ENCODE data around the gene CGB3. TPM values are rescaled to one million over a fixed set of nuclear protein-coding genes. Genes with fewer than 3 reads are reported as not detected.
"Not testable (repeated sequence)": the region's sequence is repeated elsewhere in the genome, so short reads cannot be mapped to it uniquely, and the experiment has no call there.

The CGB3 gene
- total RNA-seq, result not detected
- polyA plus RNA-seq, result not detected

GRCh38 chr19:49024233-49024632, at the start of gene CGB3:
Gene CGB3, minus strand, starts transcription at chr19:49024333. Its CDS starts 362 bp downstream, at chr19:49023971.
- not testable (repeated sequence) for H3K4me3 ChIP-seq (ENCODE audit: low read depth, low read length); H3K4me3 Mint-ChIP-seq; H3K27ac ChIP-seq (ENCODE audit: insufficient read depth, low read length, poor library complexity, severe bottlenecking); H3K9me3 ChIP-seq (ENCODE audit: control insufficient read depth in 2 of 2, low read length in 2 of 2); H3K27ac Mint-ChIP-seq; DNase-seq; H3K36me3 Mint-ChIP-seq; H3K27me3 ChIP-seq (ENCODE audit: control insufficient read depth, insufficient read depth, low read length); H3K27me3 Mint-ChIP-seq; ATAC-seq (ENCODE audit: low read depth in 2 of 2); H3K9me3 Mint-ChIP-seq; H3K36me3 ChIP-seq (ENCODE audit: control insufficient read depth, insufficient read depth, low read length)
- H3K4me1 Mint-ChIP-seq, result peaks cover 7 to 21% (median 11%) of the 10 kb centered on the region in 4 donors
- H3K4me1 ChIP-seq (ENCODE audit: control insufficient read depth, insufficient read depth, low read length, poor library complexity, severe bottlenecking), result peaks cover 10% of the 10 kb centered on the region

- Mint-ChIP-seq H3K4me3 (peak overlapping the region in 1 of 4 donors; percentile 41), H3K36me3 (peaks cover 4% of the 10 kb centered on the region), H3K9me3 (peaks cover 0 to 9% (median 0%) of the 10 kb centered on the region in 7 donors), H3K27me3 (peaks cover 80% of the 10 kb centered on the region), H3K4me1 (peaks cover 0 to 14% (median 9%) of the 10 kb centered on the region in 4 donors), H3K27ac (no peak overlapping the region)
- no peaks in the 10 kb centered on the region for H3K9me3 ChIP-seq (ENCODE audit: control insufficient read depth in 2 of 2, low read length in 2 of 2)
- H3K4me1 ChIP-seq (ENCODE audit: control insufficient read depth, insufficient read depth, low read length, poor library complexity, severe bottlenecking), result no peaks in the 10 kb centered on the region
- peaks cover 19% of the 10 kb centered on the region for H3K27me3 ChIP-seq (ENCODE audit: control insufficient read depth, insufficient read depth, low read length)
- ATAC-seq (ENCODE audit: low read depth in 2 of 2) (no peak), DNase-seq (no peak)
- no peak overlapping the region for H3K4me3 ChIP-seq (ENCODE audit: low read depth, low read length)
- H3K27ac ChIP-seq (ENCODE audit: insufficient read depth, low read length, poor library complexity, severe bottlenecking), result no peak overlapping the region
- H3K36me3 ChIP-seq (ENCODE audit: control insufficient read depth, insufficient read depth, low read length), result no peaks in the 10 kb centered on the region
Observed at GRCh38 chr19:49071860-49072547, 47.9 kb upstream of the CGB3 start.

- H3K27me3 Mint-ChIP-seq, result peaks cover 87% of the 10 kb centered on the region
- ATAC-seq (ENCODE audit: low read depth in 2 of 2), result no peak
- DNase-seq, result no peak
- no peaks in the 10 kb centered on the region for H3K36me3 ChIP-seq (ENCODE audit: control insufficient read depth, insufficient read depth, low read length)
- no peak overlapping the region for H3K27ac ChIP-seq (ENCODE audit: insufficient read depth, low read length, poor library complexity, severe bottlenecking)
- H3K9me3 ChIP-seq (ENCODE audit: control insufficient read depth in 2 of 2, low read length in 2 of 2), result no peaks in the 10 kb centered on the region
- no peaks in the 10 kb centered on the region for H3K4me1 ChIP-seq (ENCODE audit: control insufficient read depth, insufficient read depth, low read length, poor library complexity, severe bottlenecking)
- peak overlapping the region in 1 of 3 donors; percentile 56 for H3K27ac Mint-ChIP-seq
- H3K4me3 ChIP-seq (ENCODE audit: low read depth, low read length), result no peak overlapping the region
- H3K4me1 Mint-ChIP-seq, result peaks cover 0 to 22% (median 9%) of the 10 kb centered on the region in 4 donors
- peaks cover 19% of the 10 kb centered on the region for H3K27me3 ChIP-seq (ENCODE audit: control insufficient read depth, insufficient read depth, low read length)
- peaks cover 0 to 9% (median 0%) of the 10 kb centered on the region in 7 donors for H3K9me3 Mint-ChIP-seq
- H3K36me3 Mint-ChIP-seq, result peaks cover 4% of the 10 kb centered on the region
- H3K4me3 Mint-ChIP-seq, result peak overlapping the region in 1 of 4 donors; percentile 17
Observed at GRCh38 chr19:49070416-49070815, 46.3 kb upstream of the CGB3 start.

GRCh38 chr19:49069026-49069425, 44.9 kb upstream of the CGB3 start:
- ATAC-seq (ENCODE audit: low read depth in 2 of 2), result no peak
- no peak for DNase-seq

GRCh38 chr19:49067554-49067953, 43.4 kb upstream of the CGB3 start:
- H3K36me3 ChIP-seq (ENCODE audit: control insufficient read depth, insufficient read depth, low read length), result no peaks in the 10 kb centered on the region
- H3K4me1 Mint-ChIP-seq, result peaks cover 0 to 13% (median 2%) of the 10 kb centered on the region in 4 donors
- no peak overlapping the region for H3K27ac ChIP-seq (ENCODE audit: insufficient read depth, low read length, poor library complexity, severe bottlenecking)
- ATAC-seq (ENCODE audit: low read depth in 2 of 2) (no peak), DNase-seq (no peak)
- H3K27me3 ChIP-seq (ENCODE audit: control insufficient read depth, insufficient read depth, low read length), result peaks cover 10% of the 10 kb centered on the region
- H3K9me3 Mint-ChIP-seq, result peaks cover 0 to 5% (median 0%) of the 10 kb centered on the region in 7 donors
- H3K4me1 ChIP-seq (ENCODE audit: control insufficient read depth, insufficient read depth, low read length, poor library complexity, severe bottlenecking), result peaks cover 6% of the 10 kb centered on the region
- H3K4me3 Mint-ChIP-seq, result no peak overlapping the region
- H3K4me3 ChIP-seq (ENCODE audit: low read depth, low read length), result no peak overlapping the region
- H3K9me3 ChIP-seq (ENCODE audit: control insufficient read depth in 2 of 2, low read length in 2 of 2), result no peaks in the 10 kb centered on the region
- peaks cover 85% of the 10 kb centered on the region for H3K27me3 Mint-ChIP-seq
- H3K27ac Mint-ChIP-seq, result no peak overlapping the region
- H3K36me3 Mint-ChIP-seq, result peaks cover 4% of the 10 kb centered on the region

More at GRCh38 chr19:49069026-49069425, 44.9 kb upstream of the CGB3 start:
- Histone ChIP-seq H3K4me1 (ENCODE audit: control insufficient read depth, insufficient read depth, low read length, poor library complexity, severe bottlenecking) (peaks cover 6% of the 10 kb centered on the region), H3K27ac (ENCODE audit: insufficient read depth, low read length, poor library complexity, severe bottlenecking) (no peak overlapping the region), H3K36me3 (ENCODE audit: control insufficient read depth, insufficient read depth, low read length) (no peaks in the 10 kb centered on the region), H3K4me3 (ENCODE audit: low read depth, low read length) (no peak overlapping the region), H3K27me3 (ENCODE audit: control insufficient read depth, insufficient read depth, low read length) (peaks cover 18% of the 10 kb centered on the region), H3K9me3 (ENCODE audit: control insufficient read depth in 2 of 2, low read length in 2 of 2) (no peaks in the 10 kb centered on the region)
- Mint-ChIP-seq H3K4me1 (peaks cover 0 to 22% (median 8%) of the 10 kb centered on the region in 4 donors), H3K9me3 (peaks cover 0 to 7% (median 0%) of the 10 kb centered on the region in 7 donors), H3K36me3 (peaks cover 4% of the 10 kb centered on the region), H3K4me3 (peak overlapping the region in 1 of 4 donors; percentile 45), H3K27ac (no peak overlapping the region), H3K27me3 (peaks cover 84% of the 10 kb centered on the region)

- H3K9me3 Mint-ChIP-seq, result peaks cover 0 to 5% (median 0%) of the 10 kb centered on the region in 7 donors
- H3K36me3 ChIP-seq (ENCODE audit: control insufficient read depth, insufficient read depth, low read length), result no peaks in the 10 kb centered on the region
- DNase-seq (no peak), ATAC-seq (ENCODE audit: low read depth in 2 of 2) (no peak)
- peaks cover 91% of the 10 kb centered on the region for H3K27me3 Mint-ChIP-seq
- H3K4me1 ChIP-seq (ENCODE audit: control insufficient read depth, insufficient read depth, low read length, poor library complexity, severe bottlenecking), result peaks cover 6% of the 10 kb centered on the region
- H3K27me3 ChIP-seq (ENCODE audit: control insufficient read depth, insufficient read depth, low read length), result peaks cover 10% of the 10 kb centered on the region
- no peaks in the 10 kb centered on the region for H3K9me3 ChIP-seq (ENCODE audit: control insufficient read depth in 2 of 2, low read length in 2 of 2)
- H3K4me3 ChIP-seq (ENCODE audit: low read depth, low read length), result no peak overlapping the region
- H3K4me1 Mint-ChIP-seq, result peaks cover 0 to 8% (median 2%) of the 10 kb centered on the region in 4 donors
- H3K4me3 Mint-ChIP-seq, result no peak overlapping the region
- no peak overlapping the region for H3K27ac ChIP-seq (ENCODE audit: insufficient read depth, low read length, poor library complexity, severe bottlenecking)
- peaks cover 4% of the 10 kb centered on the region for H3K36me3 Mint-ChIP-seq
- no peak overlapping the region for H3K27ac Mint-ChIP-seq
Observed at GRCh38 chr19:49065905-49066512, 41.9 kb upstream of the CGB3 start.

- no peak within 1 kb of the TSS for H3K27ac ChIP-seq (ENCODE audit: insufficient read depth, low read length, poor library complexity, severe bottlenecking)
- Mint-ChIP-seq H3K27me3 (peaks cover 91% of the 10 kb centered on the region), H3K4me3 (peak within 1 kb of the TSS in 1 of 4 donors; percentile 65), H3K4me1 (peaks cover 0 to 8% (median 0%) of the 10 kb centered on the region in 4 donors), H3K27ac (no peak within 1 kb of the TSS), H3K9me3 (peaks cover 0 to 8% (median 0%) of the 10 kb centered on the region in 7 donors), H3K36me3 (no peaks in the 10 kb centered on the region)
- H3K36me3 ChIP-seq (ENCODE audit: control insufficient read depth, insufficient read depth, low read length), result no peaks in the 10 kb centered on the region
- DNase-seq, result no peak
- no peaks in the 10 kb centered on the region for H3K9me3 ChIP-seq (ENCODE audit: control insufficient read depth in 2 of 2, low read length in 2 of 2)
- H3K27me3 ChIP-seq (ENCODE audit: control insufficient read depth, insufficient read depth, low read length), result peaks cover 10% of the 10 kb centered on the region
- H3K4me3 ChIP-seq (ENCODE audit: low read depth, low read length), result no peak within 1 kb of the TSS
- ATAC-seq (ENCODE audit: low read depth in 2 of 2), result no peak
- peaks cover 6% of the 10 kb centered on the region for H3K4me1 ChIP-seq (ENCODE audit: control insufficient read depth, insufficient read depth, low read length, poor library complexity, severe bottlenecking)
Observed at GRCh38 chr19:49064768-49065611, 40.9 kb upstream of the CGB3 start, which contains the start of gene NTF4. Gene NTF4, minus strand, starts transcription at chr19:49064818. Its CDS starts 2,821 bp downstream, at chr19:49061997.
